ENCODE data around the gene CYYR1. TPM values are rescaled to one million over a fixed set of nuclear protein-coding genes. Genes with fewer than 3 reads are reported as not detected.

Gene CYYR1
- polyA plus RNA-seq, 2 of the 4 experiments (the other 2 are of a cell fraction), result not detected

DNA sequence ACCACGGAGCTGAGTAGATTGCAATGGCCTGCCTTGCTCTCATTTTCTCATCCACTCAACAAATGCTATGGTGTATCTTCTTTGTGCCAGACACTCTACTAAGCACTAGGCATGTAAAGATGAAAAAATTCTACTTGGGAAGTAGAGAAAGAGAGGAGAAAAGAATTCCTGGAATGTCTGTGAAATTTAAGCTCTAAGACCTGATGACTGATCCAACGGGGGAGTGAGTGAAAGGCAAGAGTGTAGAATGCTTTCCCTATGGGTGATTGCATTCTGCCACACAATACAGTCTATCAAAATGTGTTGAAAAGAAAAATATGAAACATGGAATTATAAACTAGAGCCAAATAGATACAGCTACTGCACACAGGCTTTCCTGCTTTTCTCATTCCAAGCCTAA is 82.3 kb downstream of the CYYR1 start:
- no peak overlapping the region for H3K27ac ChIP-seq
- H3K4me1 ChIP-seq, result no peaks in the 10 kb centered on the region
- ATAC-seq (no peak), FAIRE-seq (no peak), DNase-seq (ENCODE audit: low read depth in 1 of 2, low spot score in 1 of 2) (no peak)
- no peak overlapping the region for H3K4me3 ChIP-seq
- ChIA-PET POLR2A (no interaction called here), CTCF (interaction anchor here (1.2 kb wide), 1 partner anchor 10 kb away, joined by 3 read pairs; no protein-coding TSS in a partner anchor)
- TF ChIP-seq, protein P1, sequence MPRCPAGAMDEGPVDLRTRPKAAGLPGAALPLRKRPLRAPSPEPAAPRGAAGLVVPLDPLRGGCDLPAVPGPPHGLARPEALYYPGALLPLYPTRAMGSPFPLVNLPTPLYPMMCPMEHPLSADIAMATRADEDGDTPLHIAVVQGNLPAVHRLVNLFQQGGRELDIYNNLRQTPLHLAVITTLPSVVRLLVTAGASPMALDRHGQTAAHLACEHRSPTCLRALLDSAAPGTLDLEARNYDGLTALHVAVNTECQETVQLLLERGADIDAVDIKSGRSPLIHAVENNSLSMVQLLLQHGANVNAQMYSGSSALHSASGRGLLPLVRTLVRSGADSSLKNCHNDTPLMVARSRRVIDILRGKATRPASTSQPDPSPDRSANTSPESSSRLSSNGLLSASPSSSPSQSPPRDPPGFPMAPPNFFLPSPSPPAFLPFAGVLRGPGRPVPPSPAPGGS (IDR thresholded peaks at IDR 0.05), result no peak
- TF ChIP-seq ZC3H11A (IDR thresholded peaks at IDR 0.05) (no peak), MYC (IDR thresholded peaks at IDR 0.05; ENCODE audit: borderline replicate concordance, low read length) (no peak), RCOR1 (IDR thresholded peaks at IDR 0.05; ENCODE audit: low read depth, low read length) (no peak), HMGXB4 (CRISPR knock-in tag; IDR thresholded peaks at IDR 0.05; ENCODE audit: borderline replicate concordance) (no peak), POLR2AphosphoS2 (conservative IDR thresholded peaks at IDR 0.05; ENCODE audit: low read length) (no peak), PHF8 (IDR thresholded peaks at IDR 0.05; ENCODE audit: borderline replicate concordance, low read depth) (no peak), FOXS1 (CRISPR knock-in tag; IDR thresholded peaks at IDR 0.05) (no peak), HEYL (CRISPR knock-in tag; IDR thresholded peaks at IDR 0.05) (no peak), CBX8 (IDR thresholded peaks at IDR 0.05) (no peak), JUN (IDR thresholded peaks at IDR 0.05) (no peak)
- TF ChIP-seq, protein P2, sequence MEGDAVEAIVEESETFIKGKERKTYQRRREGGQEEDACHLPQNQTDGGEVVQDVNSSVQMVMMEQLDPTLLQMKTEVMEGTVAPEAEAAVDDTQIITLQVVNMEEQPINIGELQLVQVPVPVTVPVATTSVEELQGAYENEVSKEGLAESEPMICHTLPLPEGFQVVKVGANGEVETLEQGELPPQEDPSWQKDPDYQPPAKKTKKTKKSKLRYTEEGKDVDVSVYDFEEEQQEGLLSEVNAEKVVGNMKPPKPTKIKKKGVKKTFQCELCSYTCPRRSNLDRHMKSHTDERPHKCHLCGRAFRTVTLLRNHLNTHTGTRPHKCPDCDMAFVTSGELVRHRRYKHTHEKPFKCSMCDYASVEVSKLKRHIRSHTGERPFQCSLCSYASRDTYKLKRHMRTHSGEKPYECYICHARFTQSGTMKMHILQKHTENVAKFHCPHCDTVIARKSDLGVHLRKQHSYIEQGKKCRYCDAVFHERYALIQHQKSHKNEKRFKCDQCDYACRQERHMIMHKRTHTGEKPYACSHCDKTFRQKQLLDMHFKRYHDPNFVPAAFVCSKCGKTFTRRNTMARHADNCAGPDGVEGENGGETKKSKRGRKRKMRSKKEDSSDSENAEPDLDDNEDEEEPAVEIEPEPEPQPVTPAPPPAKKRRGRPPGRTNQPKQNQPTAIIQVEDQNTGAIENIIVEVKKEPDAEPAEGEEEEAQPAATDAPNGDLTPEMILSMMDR (IDR thresholded peaks at IDR 0.05), result no peak
- WGBS (ENCODE audit: missing lambda C conversion rate), result 0% methylated on average over 2 of the region's 2 CpGs
- H3K4me2 ChIP-seq, result no peak overlapping the region
- no peaks in the 10 kb centered on the region for H3K9me3 ChIP-seq

DNA sequence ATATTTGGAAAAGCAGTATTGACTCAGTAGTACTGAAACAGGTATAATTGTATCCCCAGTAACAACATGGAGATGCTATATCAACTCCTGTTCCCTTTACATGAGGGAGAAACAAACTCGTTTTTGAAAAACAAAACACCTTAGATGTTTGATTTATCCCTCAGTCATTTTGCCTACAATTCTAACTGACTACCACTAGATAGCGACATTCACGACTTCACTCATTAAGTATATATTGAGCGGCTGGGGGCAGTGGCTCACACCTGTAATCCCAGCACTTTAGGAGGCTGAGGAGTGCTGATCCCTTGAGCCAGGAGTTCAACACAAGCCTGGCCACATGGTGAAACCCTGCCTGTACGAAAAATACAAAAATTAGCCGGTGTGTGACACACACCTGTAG is 83.3 kb downstream of the CYYR1 start:
- no peaks in the 10 kb centered on the region for H3K9me3 ChIP-seq
- 20% methylated on average over 4 of the region's 6 CpGs for WGBS (ENCODE audit: missing lambda C conversion rate)
- TF ChIP-seq HES2 (IDR thresholded peaks at IDR 0.05) (no peak), TP53 (CRISPR knock-in tag; IDR thresholded peaks at IDR 0.05) (no peak), SREBF2 (IDR thresholded peaks at IDR 0.05) (no peak), CBX8 (IDR thresholded peaks at IDR 0.05) (no peak), TFCP2L1 (CRISPR knock-in tag; IDR thresholded peaks at IDR 0.05) (no peak), GATA3 (IDR thresholded peaks at IDR 0.05; ENCODE audit: borderline replicate concordance) (no peak), FOSB (CRISPR knock-in tag; IDR thresholded peaks at IDR 0.05) (no peak), CHD4 (IDR thresholded peaks at IDR 0.05; ENCODE audit: borderline replicate concordance) (no peak), HDAC2 (IDR thresholded peaks at IDR 0.05) (no peak)
- TF ChIP-seq, protein P3, sequence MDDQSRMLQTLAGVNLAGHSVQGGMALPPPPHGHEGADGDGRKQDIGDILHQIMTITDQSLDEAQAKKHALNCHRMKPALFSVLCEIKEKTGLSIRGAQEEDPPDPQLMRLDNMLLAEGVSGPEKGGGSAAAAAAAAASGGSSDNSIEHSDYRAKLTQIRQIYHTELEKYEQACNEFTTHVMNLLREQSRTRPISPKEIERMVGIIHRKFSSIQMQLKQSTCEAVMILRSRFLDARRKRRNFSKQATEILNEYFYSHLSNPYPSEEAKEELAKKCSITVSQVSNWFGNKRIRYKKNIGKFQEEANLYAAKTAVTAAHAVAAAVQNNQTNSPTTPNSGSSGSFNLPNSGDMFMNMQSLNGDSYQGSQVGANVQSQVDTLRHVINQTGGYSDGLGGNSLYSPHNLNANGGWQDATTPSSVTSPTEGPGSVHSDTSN (IDR thresholded peaks at IDR 0.05), result no peak
- no peak overlapping the region for H3K27ac ChIP-seq
- no peak overlapping the region for H3K4me3 ChIP-seq
- H3K4me2 ChIP-seq, result no peak overlapping the region
- ATAC-seq (no peak), FAIRE-seq (no peak), DNase-seq (ENCODE audit: low read depth in 1 of 2, low spot score in 1 of 2) (no peak)
- ChIA-PET POLR2A (no interaction called here), CTCF (no interaction called here)
- H3K4me1 ChIP-seq, result no peaks in the 10 kb centered on the region

Measured in A549 (cell line).